Measurements from ENCODE around the gene PRDM15.

PRDM15 gene

DNA sequence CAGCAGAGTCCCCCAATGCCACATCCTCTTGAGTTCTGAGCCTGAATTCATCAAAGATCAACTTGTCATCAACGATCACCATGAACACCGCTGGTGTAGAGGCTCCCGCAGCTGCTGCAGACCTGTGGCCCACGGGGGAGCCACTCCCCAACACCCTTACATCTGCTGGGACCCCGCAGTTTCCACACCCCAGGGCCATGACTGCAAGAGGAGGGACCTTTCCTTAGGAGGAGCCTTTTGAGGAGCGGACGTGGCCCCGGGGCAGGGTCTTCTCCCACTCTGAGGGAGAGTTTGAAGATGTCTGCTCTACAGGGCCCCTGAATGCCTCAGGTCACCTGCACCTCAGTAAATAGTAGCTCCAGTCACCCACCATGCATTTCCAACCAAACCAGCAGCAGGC, 2.7 kb downstream of the PRDM15 start:
- no peak overlapping the region for H3K4me3 ChIP-seq (ENCODE audit: low read depth in 1 of 2, low read length in 2 of 2)
- H3K27me3 ChIP-seq (ENCODE audit: control insufficient read depth in 1 of 2, insufficient read depth in 2 of 2, low read length in 2 of 2), result no peaks in the 10 kb centered on the region
- H3K36me3 ChIP-seq (ENCODE audit: control insufficient read depth in 1 of 2, insufficient read depth in 2 of 2, low read length in 2 of 2), result no peaks in the 10 kb centered on the region
- no peak overlapping the region for H3K9ac ChIP-seq (ENCODE audit: low read depth in 1 of 2, low read length in 2 of 2)
- no peaks in the 10 kb centered on the region for H3K9me3 ChIP-seq (ENCODE audit: control insufficient read depth in 1 of 2, low read length in 2 of 2)
- peaks cover 5 to 14% of the 10 kb centered on the region in 2 donors for H3K4me1 ChIP-seq (ENCODE audit: control insufficient read depth in 1 of 2, insufficient read depth in 2 of 2, low read length in 2 of 2)
- no peak overlapping the region for H3K27ac ChIP-seq (ENCODE audit: low read depth, low read length)

DNA sequence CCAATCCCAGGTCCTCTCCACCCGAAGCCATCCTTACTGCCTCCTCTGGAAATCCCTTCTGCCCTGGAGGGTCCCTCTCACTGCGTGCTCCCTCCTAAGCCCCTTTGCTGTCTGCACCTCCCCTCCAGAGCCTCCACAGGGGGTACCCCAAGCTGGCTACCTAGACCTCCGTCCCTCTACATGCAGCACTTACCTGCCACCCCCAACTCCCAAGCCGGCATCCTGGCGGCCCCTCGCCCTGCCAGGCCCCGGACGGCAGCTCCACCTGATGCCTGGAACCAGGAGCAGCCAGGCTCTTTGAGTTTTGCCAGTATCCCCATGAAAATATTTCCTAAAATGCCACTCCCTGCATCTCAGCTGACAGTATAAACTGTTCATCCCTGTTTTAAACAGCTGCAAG, 4.1 kb downstream of the PRDM15 start:
- H3K4me3 ChIP-seq (ENCODE audit: low read depth in 1 of 2, low read length in 2 of 2), result no peak overlapping the region
- H3K9ac ChIP-seq (ENCODE audit: low read depth in 1 of 2, low read length in 2 of 2), result no peak overlapping the region
- H3K36me3 ChIP-seq (ENCODE audit: control insufficient read depth in 1 of 2, insufficient read depth in 2 of 2, low read length in 2 of 2), result no peaks in the 10 kb centered on the region
- H3K27me3 ChIP-seq (ENCODE audit: control insufficient read depth in 1 of 2, insufficient read depth in 2 of 2, low read length in 2 of 2), result no peaks in the 10 kb centered on the region
- no peak overlapping the region for H3K27ac ChIP-seq (ENCODE audit: low read depth, low read length)
- H3K9me3 ChIP-seq (ENCODE audit: control insufficient read depth in 1 of 2, low read length in 2 of 2), result no peaks in the 10 kb centered on the region
- peaks cover 5 to 13% of the 10 kb centered on the region in 2 donors for H3K4me1 ChIP-seq (ENCODE audit: control insufficient read depth in 1 of 2, insufficient read depth in 2 of 2, low read length in 2 of 2)

DNA sequence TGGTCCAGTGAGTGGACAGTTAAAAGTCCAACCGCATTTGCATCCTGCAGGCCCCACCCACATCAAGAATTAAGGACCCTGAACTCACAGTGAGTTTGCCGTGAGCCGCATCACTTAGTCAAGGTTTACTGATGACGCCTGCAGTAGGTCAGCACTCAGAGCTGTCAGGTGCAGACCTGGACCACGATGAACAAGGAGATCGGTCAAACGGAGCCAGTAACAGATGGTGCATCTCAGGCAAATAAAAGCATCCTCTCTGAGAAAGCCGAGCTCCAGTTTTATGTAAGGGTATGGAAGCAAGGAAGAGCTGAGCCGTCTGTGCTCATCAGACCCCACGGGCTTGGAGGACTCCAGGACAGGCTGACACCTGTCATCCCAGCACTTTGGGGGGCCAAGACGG, 4.5 kb downstream of the PRDM15 start:
- Histone ChIP-seq H3K27ac (ENCODE audit: low read depth, low read length) (no peak overlapping the region), H3K4me1 (ENCODE audit: control insufficient read depth in 1 of 2, insufficient read depth in 2 of 2, low read length in 2 of 2) (peaks cover 5 to 8% of the 10 kb centered on the region in 2 donors), H3K27me3 (ENCODE audit: control insufficient read depth in 1 of 2, insufficient read depth in 2 of 2, low read length in 2 of 2) (no peaks in the 10 kb centered on the region), H3K4me3 (ENCODE audit: low read depth in 1 of 2, low read length in 2 of 2) (no peak overlapping the region), H3K9me3 (ENCODE audit: control insufficient read depth in 1 of 2, low read length in 2 of 2) (no peaks in the 10 kb centered on the region), H3K9ac (ENCODE audit: low read depth in 1 of 2, low read length in 2 of 2) (no peak overlapping the region), H3K36me3 (ENCODE audit: control insufficient read depth in 1 of 2, insufficient read depth in 2 of 2, low read length in 2 of 2) (no peaks in the 10 kb centered on the region)

DNA sequence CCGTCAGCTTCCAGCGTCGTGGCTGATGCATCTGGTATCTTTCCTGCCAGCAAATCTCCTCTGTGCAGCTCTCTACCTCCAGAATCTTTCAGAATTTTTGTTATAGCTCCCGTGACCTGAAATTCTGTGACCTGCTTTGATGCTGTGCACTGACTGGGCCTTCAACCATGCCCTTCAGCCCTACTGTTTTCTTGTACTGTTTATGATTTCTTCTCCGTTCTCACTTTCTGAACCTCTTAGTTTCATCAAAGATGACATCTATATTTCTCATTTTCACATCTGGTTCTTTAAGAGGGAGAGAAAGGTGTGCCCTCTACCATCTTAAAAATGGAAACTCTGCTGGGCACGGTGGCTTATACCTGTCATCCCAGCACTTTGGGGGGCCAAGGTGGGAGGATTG, 5.7 kb downstream of the PRDM15 start:
- Histone ChIP-seq H3K36me3 (ENCODE audit: control insufficient read depth in 1 of 2, insufficient read depth in 2 of 2, low read length in 2 of 2) (no peaks in the 10 kb centered on the region), H3K27ac (ENCODE audit: low read depth, low read length) (no peak overlapping the region), H3K9me3 (ENCODE audit: control insufficient read depth in 1 of 2, low read length in 2 of 2) (no peaks in the 10 kb centered on the region), H3K9ac (ENCODE audit: low read depth in 1 of 2, low read length in 2 of 2) (no peak overlapping the region), H3K4me3 (ENCODE audit: low read depth in 1 of 2, low read length in 2 of 2) (no peak overlapping the region), H3K27me3 (ENCODE audit: control insufficient read depth in 1 of 2, insufficient read depth in 2 of 2, low read length in 2 of 2) (no peaks in the 10 kb centered on the region), H3K4me1 (ENCODE audit: control insufficient read depth in 1 of 2, insufficient read depth in 2 of 2, low read length in 2 of 2) (peaks cover 5 to 8% of the 10 kb centered on the region in 2 donors)

DNA sequence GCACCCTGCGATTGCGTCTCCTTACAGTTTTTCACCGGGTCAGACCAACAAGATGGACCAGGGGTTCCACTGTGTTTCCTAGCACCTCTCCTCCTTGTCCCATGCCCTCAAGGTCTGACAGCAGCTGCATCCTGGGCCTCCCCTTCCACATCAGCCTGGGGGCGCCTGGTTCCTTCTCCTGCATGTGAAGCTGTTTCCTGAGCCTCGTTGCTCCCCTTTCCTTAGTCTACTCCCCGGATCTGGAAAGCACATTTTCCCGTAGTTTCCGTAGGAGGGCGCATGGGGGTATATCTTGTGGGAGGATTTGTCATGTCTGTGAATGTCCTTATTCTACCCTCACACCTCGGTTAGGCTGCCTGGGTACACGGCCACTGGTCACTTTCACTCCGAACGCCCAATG, 6.1 kb downstream of the PRDM15 start:
- Histone ChIP-seq H3K9me3 (ENCODE audit: control insufficient read depth in 1 of 2, low read length in 2 of 2) (no peaks in the 10 kb centered on the region), H3K4me3 (ENCODE audit: low read depth in 1 of 2, low read length in 2 of 2) (no peak overlapping the region), H3K27ac (ENCODE audit: low read depth, low read length) (no peak overlapping the region), H3K36me3 (ENCODE audit: control insufficient read depth in 1 of 2, insufficient read depth in 2 of 2, low read length in 2 of 2) (no peaks in the 10 kb centered on the region), H3K27me3 (ENCODE audit: control insufficient read depth in 1 of 2, insufficient read depth in 2 of 2, low read length in 2 of 2) (no peaks in the 10 kb centered on the region), H3K9ac (ENCODE audit: low read depth in 1 of 2, low read length in 2 of 2) (no peak overlapping the region), H3K4me1 (ENCODE audit: control insufficient read depth in 1 of 2, insufficient read depth in 2 of 2, low read length in 2 of 2) (peaks cover 4% of the 10 kb centered on the region in 2 donors)

DNA sequence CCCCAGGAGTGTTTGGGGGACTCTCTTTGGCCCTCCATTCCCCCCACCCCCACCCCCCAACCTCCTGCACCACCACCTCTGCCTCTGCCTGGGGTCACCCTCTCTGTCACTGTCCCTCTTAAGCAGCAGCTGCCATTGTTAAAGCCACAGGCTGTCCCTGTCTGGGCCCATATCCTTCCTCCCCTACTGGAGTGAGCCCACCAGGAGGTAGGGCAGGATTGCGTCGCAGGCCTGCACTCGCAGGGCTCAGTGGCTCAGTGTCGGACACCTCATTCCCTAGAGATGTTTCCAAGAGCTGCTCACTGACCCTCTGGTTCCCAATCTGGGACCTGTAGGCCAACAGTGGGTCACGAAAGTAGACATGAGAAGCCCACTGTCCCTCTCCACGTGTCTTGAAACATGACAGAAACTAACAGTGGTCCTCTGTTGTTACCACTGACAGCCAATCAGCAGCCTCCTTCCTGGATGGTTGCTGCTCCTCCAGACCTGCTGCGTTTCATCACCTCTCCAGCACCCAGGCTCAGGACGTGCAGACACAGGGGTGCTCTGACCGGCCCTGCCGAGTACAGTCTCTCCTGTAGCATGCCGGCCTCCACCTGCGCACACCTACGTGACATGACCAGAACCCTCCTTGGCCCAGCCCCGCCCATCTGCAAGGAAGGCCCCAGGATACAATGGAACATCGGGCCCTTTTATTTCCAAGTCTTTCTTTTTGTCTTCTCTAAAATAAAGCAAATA, 7.7 kb downstream of the PRDM15 start:
- Histone ChIP-seq H3K36me3 (ENCODE audit: control insufficient read depth in 1 of 2, insufficient read depth in 2 of 2, low read length in 2 of 2) (no peaks in the 10 kb centered on the region), H3K27ac (ENCODE audit: low read depth, low read length) (no peak overlapping the region), H3K9me3 (ENCODE audit: control insufficient read depth in 1 of 2, low read length in 2 of 2) (no peaks in the 10 kb centered on the region), H3K4me3 (ENCODE audit: low read depth in 1 of 2, low read length in 2 of 2) (no peak overlapping the region), H3K27me3 (ENCODE audit: control insufficient read depth in 1 of 2, insufficient read depth in 2 of 2, low read length in 2 of 2) (no peaks in the 10 kb centered on the region), H3K4me1 (ENCODE audit: control insufficient read depth in 1 of 2, insufficient read depth in 2 of 2, low read length in 2 of 2) (peaks cover 0 to 5% of the 10 kb centered on the region in 2 donors), H3K9ac (ENCODE audit: low read depth in 1 of 2, low read length in 2 of 2) (no peak overlapping the region)

DNA sequence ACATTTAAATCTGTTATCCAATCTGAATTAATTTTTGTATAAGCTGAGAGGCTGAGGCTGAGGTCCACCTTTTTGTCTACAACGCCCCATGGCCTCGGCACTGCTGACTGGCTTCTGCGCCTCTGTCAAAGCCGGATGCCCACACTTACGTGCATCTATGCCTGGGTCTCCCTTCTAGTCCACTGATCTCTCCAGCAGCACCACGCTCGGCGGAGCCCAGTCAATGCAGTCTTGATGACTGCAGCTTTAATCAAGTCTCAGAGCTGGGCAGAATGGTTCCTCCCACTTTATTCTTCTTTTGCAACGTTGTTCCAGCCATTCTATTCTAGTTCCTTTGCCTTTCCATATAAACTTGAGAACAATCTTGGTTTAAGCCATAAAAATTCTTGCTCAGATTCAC, 9.4 kb downstream of the PRDM15 start:
- H3K4me3 ChIP-seq (ENCODE audit: low read depth in 1 of 2, low read length in 2 of 2), result no peak overlapping the region
- peaks cover 0 to 14% of the 10 kb centered on the region in 2 donors for H3K4me1 ChIP-seq (ENCODE audit: control insufficient read depth in 1 of 2, insufficient read depth in 2 of 2, low read length in 2 of 2)
- H3K9ac ChIP-seq (ENCODE audit: low read depth in 1 of 2, low read length in 2 of 2), result no peak overlapping the region
- H3K27me3 ChIP-seq (ENCODE audit: control insufficient read depth in 1 of 2, insufficient read depth in 2 of 2, low read length in 2 of 2), result no peaks in the 10 kb centered on the region
- H3K36me3 ChIP-seq (ENCODE audit: control insufficient read depth in 1 of 2, insufficient read depth in 2 of 2, low read length in 2 of 2), result no peaks in the 10 kb centered on the region
- no peaks in the 10 kb centered on the region for H3K9me3 ChIP-seq (ENCODE audit: control insufficient read depth in 1 of 2, low read length in 2 of 2)
- no peak overlapping the region for H3K27ac ChIP-seq (ENCODE audit: low read depth, low read length)

DNA sequence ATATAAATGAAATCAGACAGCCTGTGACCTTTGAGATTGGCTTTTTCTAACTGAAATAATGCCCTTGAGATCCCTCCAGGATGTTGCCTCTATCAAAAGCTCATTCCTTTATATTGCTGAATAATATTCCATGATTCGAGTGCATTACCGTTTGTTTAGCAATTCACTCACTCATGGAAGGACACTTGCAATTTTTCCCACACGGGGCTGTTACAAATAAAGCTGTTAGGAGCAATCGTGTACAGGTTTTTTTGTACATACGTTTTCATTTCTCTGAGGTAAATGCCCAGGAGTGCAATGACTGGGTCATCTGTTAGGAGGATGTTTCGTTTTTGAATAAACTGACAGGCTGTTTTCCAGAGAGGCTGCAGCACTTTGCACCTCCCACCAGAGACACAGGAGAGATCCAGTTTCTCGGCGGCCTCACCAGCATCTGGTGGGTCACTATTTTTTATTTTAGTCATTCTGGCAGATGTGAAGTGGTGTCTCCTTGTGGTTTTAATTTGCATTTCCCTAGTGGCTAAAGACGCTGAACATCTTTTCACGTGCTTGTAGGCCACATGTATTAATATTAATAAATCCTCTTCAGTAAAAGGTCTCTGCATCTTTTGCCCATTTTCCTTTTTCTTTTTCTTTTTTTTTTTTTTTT, 11.0 kb downstream of the PRDM15 start:
- Histone ChIP-seq H3K9ac (ENCODE audit: low read depth in 1 of 2, low read length in 2 of 2) (no peak overlapping the region), H3K36me3 (ENCODE audit: control insufficient read depth in 1 of 2, insufficient read depth in 2 of 2, low read length in 2 of 2) (no peaks in the 10 kb centered on the region), H3K27me3 (ENCODE audit: control insufficient read depth in 1 of 2, insufficient read depth in 2 of 2, low read length in 2 of 2) (no peaks in the 10 kb centered on the region), H3K27ac (ENCODE audit: low read depth, low read length) (no peak overlapping the region), H3K4me1 (ENCODE audit: control insufficient read depth in 1 of 2, insufficient read depth in 2 of 2, low read length in 2 of 2) (peaks cover 0 to 17% of the 10 kb centered on the region in 2 donors), H3K9me3 (ENCODE audit: control insufficient read depth in 1 of 2, low read length in 2 of 2) (no peaks in the 10 kb centered on the region), H3K4me3 (ENCODE audit: low read depth in 1 of 2, low read length in 2 of 2) (no peak overlapping the region)

DNA sequence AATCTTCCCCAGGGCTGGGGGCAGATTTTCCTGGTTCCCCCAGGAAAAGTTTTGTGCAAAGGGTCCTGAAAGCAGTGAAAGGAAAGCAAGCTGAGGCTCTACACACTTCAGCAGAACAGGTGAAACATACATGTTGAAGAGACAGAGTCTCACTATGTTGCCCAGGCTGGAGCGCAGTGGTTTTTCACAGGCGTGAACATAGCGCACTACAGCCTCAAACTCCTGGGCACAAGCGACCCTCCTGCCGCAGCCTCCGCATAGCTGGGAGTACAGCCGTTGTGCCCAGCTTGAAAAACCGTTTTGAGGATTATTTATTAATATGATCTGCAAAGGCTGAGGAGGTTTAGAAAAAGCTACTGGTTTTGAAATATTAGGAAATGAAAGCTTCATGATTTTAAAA, 11.8 kb downstream of the PRDM15 start:
- H3K27me3 ChIP-seq (ENCODE audit: control insufficient read depth in 1 of 2, insufficient read depth in 2 of 2, low read length in 2 of 2), result no peaks in the 10 kb centered on the region

DNA sequence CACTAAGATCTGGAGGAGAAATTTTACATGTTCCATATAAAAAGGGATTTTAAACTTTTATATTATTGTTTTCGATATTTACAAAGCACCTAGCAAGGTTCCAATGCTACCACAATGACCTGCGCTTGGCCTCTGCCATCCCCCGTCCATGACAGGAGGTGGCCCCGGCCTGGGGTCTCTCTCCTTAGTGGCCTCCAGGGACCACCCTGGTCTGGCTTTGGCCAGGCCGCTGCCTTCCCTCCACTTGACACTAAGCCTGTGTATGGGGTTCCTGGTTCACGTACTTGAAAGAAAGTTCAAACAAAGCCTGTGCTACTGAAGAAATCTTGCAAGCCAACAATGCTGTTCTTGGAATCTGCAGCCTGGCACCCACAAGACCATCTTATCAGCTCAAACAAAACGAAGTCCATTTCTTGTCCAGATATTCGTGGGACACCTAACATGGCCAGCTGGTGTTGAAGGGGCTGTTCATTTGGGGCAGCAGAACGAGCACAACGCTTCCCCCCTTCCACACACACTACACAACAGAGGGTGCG, 12.8 kb downstream of the PRDM15 start:
- Histone ChIP-seq H3K36me3 (ENCODE audit: control insufficient read depth in 1 of 2, insufficient read depth in 2 of 2, low read length in 2 of 2) (no peaks in the 10 kb centered on the region), H3K27ac (ENCODE audit: low read depth, low read length) (no peak overlapping the region), H3K9ac (ENCODE audit: low read depth in 1 of 2, low read length in 2 of 2) (no peak overlapping the region), H3K27me3 (ENCODE audit: control insufficient read depth in 1 of 2, insufficient read depth in 2 of 2, low read length in 2 of 2) (no peaks in the 10 kb centered on the region), H3K4me1 (ENCODE audit: control insufficient read depth in 1 of 2, insufficient read depth in 2 of 2, low read length in 2 of 2) (peaks cover 0 to 17% of the 10 kb centered on the region in 2 donors), H3K9me3 (ENCODE audit: control insufficient read depth in 1 of 2, low read length in 2 of 2) (no peaks in the 10 kb centered on the region), H3K4me3 (ENCODE audit: low read depth in 1 of 2, low read length in 2 of 2) (no peak overlapping the region)

More for the DNA sequence above, 11.8 kb downstream of the PRDM15 start:
- peaks cover 0 to 17% of the 10 kb centered on the region in 2 donors for H3K4me1 ChIP-seq (ENCODE audit: control insufficient read depth in 1 of 2, insufficient read depth in 2 of 2, low read length in 2 of 2)
- no peak overlapping the region for H3K4me3 ChIP-seq (ENCODE audit: low read depth in 1 of 2, low read length in 2 of 2)
- no peaks in the 10 kb centered on the region for H3K36me3 ChIP-seq (ENCODE audit: control insufficient read depth in 1 of 2, insufficient read depth in 2 of 2, low read length in 2 of 2)
- no peak overlapping the region for H3K9ac ChIP-seq (ENCODE audit: low read depth in 1 of 2, low read length in 2 of 2)
- H3K27ac ChIP-seq (ENCODE audit: low read depth, low read length), result no peak overlapping the region
- no peaks in the 10 kb centered on the region for H3K9me3 ChIP-seq (ENCODE audit: control insufficient read depth in 1 of 2, low read length in 2 of 2)
